ENCODE data around the gene CNTN6.
A peak's percentile ranks its signal among the peaks of the same experiment; 100 is the strongest.

The CNTN6 gene

GRCh38 chr3:1072041-1072440 lies 20.8 kb upstream of the CNTN6 start:
- Histone ChIP-seq H3K36me3 (no peaks in the 10 kb centered on the region), H3K4me3 (ENCODE audit: low read depth, low read length) (no peak overlapping the region), H3K9me3 (no peaks in the 10 kb centered on the region), H3K4me1 (no peaks in the 10 kb centered on the region), H3K27me3 (no peaks in the 10 kb centered on the region)
- DNase-seq, result no peak
- TF ChIP-seq CTCF (IDR thresholded peaks at IDR 0.05; ENCODE audit: low read depth, low read length), result no peak

DNA sequence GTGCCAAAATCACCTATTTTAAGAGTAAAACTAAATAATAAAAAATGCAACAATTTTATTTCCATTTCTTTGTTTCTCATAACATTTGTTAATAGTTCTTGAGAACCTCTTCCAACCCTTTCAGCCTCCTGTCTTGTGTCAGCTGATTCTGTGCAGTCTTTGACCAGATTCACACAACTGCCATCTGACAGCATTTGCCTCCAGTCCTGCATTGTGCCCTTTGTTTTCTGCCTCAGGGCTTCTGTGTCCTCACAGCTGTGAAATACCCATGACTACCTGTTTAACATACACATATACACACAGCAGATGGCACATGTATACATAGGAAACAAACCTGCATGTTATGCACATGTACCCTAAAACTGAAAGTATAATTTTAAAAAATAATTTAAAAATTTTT lies 13.2 kb upstream of the CNTN6 start:
- H3K4me3 ChIP-seq (ENCODE audit: low read depth, low read length), result no peak overlapping the region
- no peaks in the 10 kb centered on the region for H3K36me3 ChIP-seq
- H3K9me3 ChIP-seq, result no peaks in the 10 kb centered on the region
- DNase-seq, result no peak
- no peaks in the 10 kb centered on the region for H3K27me3 ChIP-seq
- no peak for TF ChIP-seq CTCF (IDR thresholded peaks at IDR 0.05; ENCODE audit: low read depth, low read length)
- no peaks in the 10 kb centered on the region for H3K4me1 ChIP-seq

GRCh38 chr3:1082108-1082507 lies 10.7 kb upstream of the CNTN6 start:
- peak; percentile 56 for DNase-seq
- peak; percentile 71 for TF ChIP-seq CTCF (IDR thresholded peaks at IDR 0.05; ENCODE audit: low read depth, low read length)

DNA sequence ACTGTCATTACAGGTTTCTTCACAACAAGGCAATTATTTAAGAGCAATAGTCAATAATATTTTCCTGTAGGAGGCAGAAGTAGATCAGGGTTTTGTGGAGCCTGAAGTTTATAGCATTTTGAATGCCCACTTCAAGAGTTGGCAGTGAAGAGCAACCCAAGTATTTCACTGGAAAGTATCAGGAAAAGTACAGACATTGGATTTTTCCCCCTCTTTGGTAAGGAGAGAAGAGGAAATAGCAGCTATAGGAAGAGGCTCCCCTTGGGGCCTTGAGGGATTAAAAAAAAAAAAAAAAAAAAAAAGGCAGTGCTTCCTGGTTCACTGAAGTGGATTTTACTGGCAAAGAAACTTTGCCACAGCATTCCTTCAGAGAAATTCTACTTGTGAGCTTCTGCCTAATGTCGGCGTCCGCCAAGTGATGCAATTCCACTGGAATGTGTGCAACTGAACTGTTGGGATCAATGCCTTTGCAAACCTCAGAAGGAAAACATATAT lies 5.7 kb upstream of the CNTN6 start:
- no peaks in the 10 kb centered on the region for H3K9me3 ChIP-seq
- DNase-seq, result no peak
- no peaks in the 10 kb centered on the region for H3K27me3 ChIP-seq
- TF ChIP-seq CTCF (IDR thresholded peaks at IDR 0.05; ENCODE audit: low read depth, low read length), result no peak
- no peaks in the 10 kb centered on the region for H3K36me3 ChIP-seq
- H3K4me3 ChIP-seq (ENCODE audit: low read depth, low read length), result no peak overlapping the region
- no peaks in the 10 kb centered on the region for H3K4me1 ChIP-seq

More at GRCh38 chr3:1082108-1082507, 10.7 kb upstream of the CNTN6 start:
- H3K27me3 ChIP-seq, result no peaks in the 10 kb centered on the region
- no peaks in the 10 kb centered on the region for H3K4me1 ChIP-seq
- no peaks in the 10 kb centered on the region for H3K36me3 ChIP-seq
- no peaks in the 10 kb centered on the region for H3K9me3 ChIP-seq
- no peak overlapping the region for H3K4me3 ChIP-seq (ENCODE audit: low read depth, low read length)

DNA sequence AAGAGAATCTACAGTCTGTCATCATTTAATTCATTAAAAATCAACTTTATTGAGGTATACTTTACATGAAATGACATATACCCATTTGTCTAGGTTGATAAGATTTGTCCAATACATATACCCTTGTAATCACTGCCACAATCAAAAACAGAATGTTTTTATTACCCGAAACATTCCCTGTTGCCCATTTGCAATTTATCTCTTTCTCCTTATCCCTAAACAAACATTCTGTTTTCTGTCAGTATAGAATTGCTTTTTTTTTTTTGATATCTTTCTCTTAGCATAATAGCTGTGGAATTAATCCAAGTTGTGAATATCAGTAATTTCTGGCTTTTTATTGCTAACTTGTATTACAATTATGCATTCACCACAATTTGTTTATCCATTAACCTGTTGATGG lies 4.3 kb upstream of the CNTN6 start:
- Histone ChIP-seq H3K9me3 (no peaks in the 10 kb centered on the region), H3K36me3 (no peaks in the 10 kb centered on the region), H3K27me3 (no peaks in the 10 kb centered on the region), H3K4me3 (ENCODE audit: low read depth, low read length) (no peak overlapping the region), H3K4me1 (no peaks in the 10 kb centered on the region)
- no peak for DNase-seq
- no peak for TF ChIP-seq CTCF (IDR thresholded peaks at IDR 0.05; ENCODE audit: low read depth, low read length)

DNA sequence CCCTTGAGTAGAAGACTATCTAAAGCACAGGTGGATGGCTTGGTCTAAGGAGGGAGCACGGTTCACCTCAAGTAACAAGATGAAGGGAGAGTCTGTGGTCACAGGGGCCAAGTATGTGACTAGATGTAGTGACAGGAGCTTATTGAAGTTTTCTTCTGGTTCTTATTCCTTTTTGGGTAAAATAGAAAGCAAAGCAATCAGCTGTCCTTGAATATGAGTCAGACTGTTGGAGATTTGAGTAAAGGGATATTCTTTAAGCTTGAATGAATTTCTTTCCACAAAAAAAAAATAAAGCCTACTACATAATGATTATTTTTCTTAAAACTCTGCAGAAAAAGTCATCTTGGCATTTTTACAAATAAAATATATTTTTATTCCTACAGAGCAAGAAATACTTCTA lies 1.5 kb upstream of the CNTN6 start:
- TF ChIP-seq CTCF (IDR thresholded peaks at IDR 0.05; ENCODE audit: low read depth, low read length), result no peak
- Histone ChIP-seq H3K9me3 (no peaks in the 10 kb centered on the region), H3K36me3 (no peaks in the 10 kb centered on the region), H3K4me1 (no peaks in the 10 kb centered on the region), H3K4me3 (ENCODE audit: low read depth, low read length) (no peak overlapping the region), H3K27me3 (no peaks in the 10 kb centered on the region)
- DNase-seq, result no peak
